Medulla oblongata (tissue), 1 donor: ENCODE measurements around the gene SYTL5.
A peak's percentile ranks its signal among the peaks of the same experiment; 100 is the strongest.

Source experiments
- DNase-seq: peaks from one replicate; pipeline ENCODE4 v3.0.0-alpha.2; 2015; ENCODE audit errors: extremely low spot score

The SYTL5 gene

DNA sequence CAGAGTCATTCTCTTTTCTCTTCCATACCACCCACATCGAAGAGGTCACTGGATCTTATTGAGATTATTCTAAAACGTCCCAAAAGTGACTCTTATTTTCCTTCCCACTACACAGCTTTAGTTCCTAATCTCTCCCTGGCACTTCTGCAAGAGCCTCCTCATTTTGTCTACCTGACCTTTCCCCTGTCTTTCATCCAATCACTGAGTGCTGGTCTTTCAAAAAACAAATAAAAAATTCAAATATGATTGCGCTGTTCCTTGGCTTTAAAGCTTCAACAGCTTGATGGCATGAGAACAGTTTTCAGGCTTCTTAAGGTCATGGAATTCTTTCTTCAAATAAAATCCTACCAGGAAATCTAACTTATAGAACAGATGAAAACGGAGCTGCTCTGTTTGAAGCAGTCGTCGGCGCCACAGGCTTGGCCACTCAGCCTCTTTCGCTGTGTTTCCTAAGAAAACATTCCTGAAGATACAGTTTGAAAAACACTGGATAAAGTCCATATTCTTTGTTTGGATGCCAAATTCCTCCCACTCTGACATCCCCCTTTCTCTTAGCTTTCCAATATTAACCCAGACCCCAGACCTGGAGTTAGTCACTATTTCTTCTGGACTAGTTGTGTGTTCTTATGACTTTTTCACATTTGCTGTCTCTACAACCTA, 12.5 kb downstream of the SYTL5 start:
- DNase-seq: no peak

- no peak for DNase-seq
These were observed 21.9 kb downstream of the SYTL5 start for GRCh38 chrX:38028300-38028699.

GRCh38 chrX:38036466-38036865, 30.1 kb downstream of the SYTL5 start:
- no peak for DNase-seq

DNA sequence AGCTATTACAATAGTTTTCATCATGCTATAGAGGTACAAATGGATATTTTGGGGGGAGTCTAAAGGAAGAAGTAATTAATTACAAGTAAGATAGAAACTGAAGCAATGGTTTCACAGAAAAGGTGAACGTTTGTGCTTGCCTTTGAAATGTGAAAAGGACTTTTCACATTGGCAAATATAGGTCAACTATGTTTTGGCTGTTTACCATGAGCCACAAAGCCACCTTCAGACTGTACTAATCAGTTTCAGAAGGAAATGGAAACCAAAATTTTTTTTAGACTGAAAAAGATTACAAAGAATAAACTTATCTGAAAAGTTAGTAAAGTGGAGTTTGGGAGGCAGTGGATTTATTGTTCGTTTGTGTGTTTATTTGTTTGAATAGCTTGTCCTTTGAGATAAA, 32.1 kb downstream of the SYTL5 start:
- no peak for DNase-seq

DNA sequence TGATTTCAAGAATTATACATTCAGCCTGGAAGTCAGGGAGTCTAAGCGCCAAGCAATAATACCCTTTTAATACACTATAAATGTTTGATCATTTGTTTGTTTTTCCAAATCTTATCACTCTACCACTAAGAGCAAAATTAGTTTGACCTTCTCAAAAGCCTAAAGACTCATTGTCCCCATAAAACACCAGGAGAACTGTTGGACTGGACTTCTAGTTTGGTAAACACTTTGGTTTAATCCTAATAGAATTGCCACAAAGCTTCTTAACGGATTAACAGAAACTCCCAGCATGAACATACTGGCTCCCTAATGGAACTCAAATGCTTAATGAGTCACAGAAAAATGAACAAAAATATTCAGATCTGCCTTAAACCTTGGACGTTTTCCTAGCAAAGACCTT, 34.9 kb downstream of the SYTL5 start:
- DNase-seq: no peak

DNA sequence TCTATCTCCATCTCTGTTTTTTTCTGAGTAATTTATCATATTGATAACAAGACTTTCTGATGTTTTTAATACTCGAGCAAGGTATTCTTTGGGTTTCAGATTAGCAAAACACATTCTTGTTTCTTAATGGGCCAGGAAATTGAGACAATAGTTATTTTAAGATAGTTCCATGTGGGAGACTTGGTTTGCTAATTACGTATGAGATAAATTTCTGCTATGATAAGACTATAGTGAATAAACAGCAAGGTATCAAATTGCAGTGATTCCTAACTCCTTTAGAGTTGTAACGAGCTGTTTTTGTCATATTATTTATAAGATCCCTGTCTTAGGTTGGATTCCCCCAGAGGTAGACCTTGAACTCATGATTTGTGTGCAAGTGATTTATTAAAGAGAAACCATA, 38.3 kb downstream of the SYTL5 start:
- DNase-seq: no peak

GRCh38 chrX:38045538-38046096, 39.3 kb downstream of the SYTL5 start:
- DNase-seq: no peak

- DNase-seq: no peak
These were observed 42.5 kb downstream of the SYTL5 start for GRCh38 chrX:38048886-38049285.

- no peak for DNase-seq
These were observed 44.5 kb downstream of the SYTL5 start for GRCh38 chrX:38050806-38051205.

- no peak for DNase-seq
These were observed 45.7 kb downstream of the SYTL5 start for GRCh38 chrX:38052096-38052495.

GRCh38 chrX:38055170-38055847, 49.0 kb downstream of the SYTL5 start:
- DNase-seq: peak; percentile 2

DNA sequence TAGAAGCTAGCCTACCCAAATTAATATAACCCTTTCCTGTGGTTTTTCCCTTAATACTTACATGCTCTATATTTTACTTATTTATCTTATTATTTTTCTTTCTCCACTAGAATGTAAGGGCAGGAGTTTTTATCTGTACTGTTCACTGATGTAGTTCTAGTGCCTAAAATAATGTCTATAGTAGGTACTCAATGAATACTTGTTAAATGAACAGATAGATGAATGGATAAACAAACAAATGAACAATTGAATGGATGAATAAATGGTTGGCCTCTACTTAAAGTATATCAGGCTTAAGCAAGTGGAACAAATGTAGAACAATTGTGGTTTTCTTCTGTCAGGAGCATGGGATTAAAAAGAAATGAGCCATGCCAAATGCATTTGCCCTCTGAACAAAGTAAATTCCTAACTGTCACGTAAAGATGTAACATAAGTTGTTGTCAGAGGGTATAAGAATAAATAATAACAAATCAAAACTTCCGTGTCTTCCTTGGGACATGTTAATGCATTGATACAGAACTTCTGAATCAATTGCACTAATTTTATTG, 54.1 kb downstream of the SYTL5 start:
- DNase-seq: no peak

GRCh38 chrX:38061335-38061734, 55.0 kb downstream of the SYTL5 start:
- DNase-seq: no peak

GRCh38 chrX:38066934-38067333, 60.6 kb downstream of the SYTL5 start:
- no peak for DNase-seq

DNA sequence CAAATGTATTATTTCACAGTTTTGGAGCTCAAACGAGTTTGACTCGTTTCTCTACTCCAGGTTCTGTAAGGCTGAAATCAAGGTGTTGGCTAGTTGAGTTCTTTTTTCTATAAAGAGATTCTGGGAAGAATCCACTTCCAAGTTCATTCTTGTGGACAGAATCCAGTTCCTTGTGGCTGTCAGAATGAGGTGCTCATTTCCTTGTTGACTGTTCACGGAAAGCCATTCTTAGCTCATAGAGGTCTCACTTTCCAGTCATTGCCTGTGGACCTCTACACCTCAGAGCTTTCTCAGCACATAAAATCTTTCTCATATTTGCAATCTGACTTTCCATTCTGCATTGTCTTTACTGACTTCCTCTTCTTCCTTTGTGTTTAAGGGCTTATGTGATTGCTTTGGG, 62.9 kb downstream of the SYTL5 start:
- no peak for DNase-seq

GRCh38 chrX:38069991-38070390, 63.6 kb downstream of the SYTL5 start:
- no peak for DNase-seq

- no peak for DNase-seq
These were observed 73.1 kb downstream of the SYTL5 start for GRCh38 chrX:38079463-38079862.

- DNase-seq: no peak
These were observed 74.5 kb downstream of the SYTL5 start for GRCh38 chrX:38080808-38081207.

GRCh38 chrX:38081909-38082308, 75.6 kb downstream of the SYTL5 start:
- DNase-seq: no peak

DNA sequence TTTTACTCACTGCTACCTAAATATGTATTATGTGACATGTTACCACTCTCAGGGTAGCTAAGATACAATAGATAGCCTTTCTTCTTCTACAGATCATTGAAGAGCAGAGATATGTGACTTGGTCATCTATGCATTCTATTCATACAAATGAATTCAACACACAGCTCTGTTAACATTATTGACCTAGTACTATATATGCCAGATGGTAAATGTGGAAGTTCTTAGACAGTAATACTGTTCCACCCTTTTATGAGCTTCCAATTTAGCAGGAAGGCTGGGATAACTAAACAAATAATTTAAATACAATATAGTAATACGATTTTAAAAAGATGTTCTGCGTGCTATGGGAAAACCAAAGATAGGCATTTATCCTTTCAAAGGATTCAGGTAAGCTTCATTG, 76.0 kb downstream of the SYTL5 start:
- DNase-seq: no peak

DNA sequence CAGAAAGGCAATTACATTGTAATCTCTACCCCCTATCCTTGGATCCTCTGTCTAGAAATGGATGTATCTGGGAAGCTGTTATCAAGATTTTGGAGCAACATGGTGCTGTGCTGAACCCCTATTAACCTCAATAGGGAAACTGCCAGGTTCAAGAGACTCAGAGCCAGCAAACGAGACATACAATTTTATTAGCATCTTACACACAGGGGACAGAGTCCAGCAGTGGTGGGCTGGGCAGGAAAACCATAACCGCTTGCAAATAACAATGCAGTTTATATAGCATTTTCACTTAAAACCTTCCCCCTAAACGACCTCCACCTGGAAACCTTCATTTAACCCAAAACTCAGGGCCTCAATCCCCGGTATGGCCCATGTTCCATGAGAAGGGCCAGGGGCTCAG, 79.5 kb downstream of the SYTL5 start:
- DNase-seq: no peak

DNA sequence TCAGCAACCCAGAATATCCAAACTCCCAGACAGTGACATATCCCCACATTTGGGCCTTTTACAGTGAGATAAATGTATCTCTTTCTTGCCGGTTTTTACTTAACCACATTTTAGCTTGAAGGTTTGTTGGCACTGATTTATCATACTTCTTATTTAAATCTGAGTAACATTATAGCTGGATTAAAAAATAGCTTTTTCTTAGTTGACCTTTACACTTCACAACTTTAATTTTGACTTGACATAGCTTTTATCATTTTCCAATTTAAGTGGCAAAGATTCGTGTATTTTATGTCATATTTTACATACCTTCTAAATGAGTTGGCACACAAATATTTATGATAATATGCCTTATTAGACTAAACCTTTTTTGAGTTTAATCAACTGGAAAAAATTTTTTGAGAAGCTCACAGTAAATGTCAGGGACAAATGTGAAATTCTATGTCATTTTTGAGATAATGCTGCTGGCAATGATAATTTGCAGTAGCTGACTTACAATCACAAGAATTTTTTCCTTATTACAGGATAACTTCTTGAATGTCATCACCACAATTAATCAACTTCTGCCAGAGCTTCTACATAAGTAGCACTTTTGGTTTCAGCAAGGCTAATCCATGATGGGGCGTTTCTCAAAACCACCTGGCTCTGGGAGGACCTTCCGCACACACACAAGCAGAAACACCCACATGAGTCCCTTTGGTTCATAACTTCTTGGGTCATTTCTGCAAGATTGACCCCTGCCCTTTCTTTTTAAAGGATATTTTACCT, 80.3 kb downstream of the SYTL5 start:
- DNase-seq: no peak
